GM21360 (cell line): ENCODE results near the gene BCAR1.
"Not testable (repeated sequence)": the region's sequence is repeated elsewhere in the genome, so short reads cannot be mapped to it uniquely, and the experiment has no call there.

Experiments
- ATAC-seq: cut with Tn5 transposase; IDR thresholded peaks from one replicate; pipeline ENCODE4 v1.9.1; 2021; ENCODE audit warnings: mild to moderate bottlenecking, moderate library complexity; ENCODE audit not compliant: unreplicated experiment

The BCAR1 gene

DNA sequence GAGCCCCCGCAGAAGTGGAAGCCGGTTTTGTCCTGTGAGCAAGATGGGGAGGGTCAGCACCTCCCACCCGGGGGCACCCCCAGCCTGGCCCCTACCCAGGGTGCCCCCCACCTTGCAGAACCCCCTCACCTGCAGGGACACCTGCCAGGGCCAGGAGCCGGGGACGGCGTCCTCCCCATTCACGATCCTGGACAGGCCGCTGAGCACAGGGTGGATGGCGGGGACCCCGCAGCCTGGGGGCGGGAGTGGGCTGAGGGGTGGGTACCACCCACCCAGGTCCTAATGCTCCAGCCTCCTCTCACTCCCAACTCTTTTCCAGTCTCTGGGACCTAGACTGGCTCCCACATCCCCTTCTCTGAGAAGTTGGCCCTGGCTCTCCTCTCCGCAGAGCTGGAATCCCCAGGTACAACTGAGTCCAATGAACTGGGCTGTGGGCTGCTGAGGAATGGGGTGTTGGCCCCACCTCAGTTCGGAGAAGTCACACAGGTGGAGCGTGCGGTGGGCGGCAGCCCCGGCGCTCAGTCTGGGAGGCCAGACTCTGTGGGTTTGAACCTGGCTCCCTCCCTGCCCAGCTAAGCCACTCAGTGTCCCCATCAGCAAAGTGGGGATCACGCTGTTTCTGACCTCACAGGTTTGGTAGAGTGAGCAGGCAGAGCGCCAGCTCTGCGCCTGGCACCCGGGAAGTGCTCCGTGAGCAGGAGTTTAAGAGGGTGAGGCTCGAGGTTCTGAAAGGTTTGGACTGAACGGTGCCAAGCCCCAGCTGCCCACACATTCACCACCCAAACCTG, 45.3 kb downstream of the BCAR1 start:
- ATAC-seq, result peak; percentile 25

DNA sequence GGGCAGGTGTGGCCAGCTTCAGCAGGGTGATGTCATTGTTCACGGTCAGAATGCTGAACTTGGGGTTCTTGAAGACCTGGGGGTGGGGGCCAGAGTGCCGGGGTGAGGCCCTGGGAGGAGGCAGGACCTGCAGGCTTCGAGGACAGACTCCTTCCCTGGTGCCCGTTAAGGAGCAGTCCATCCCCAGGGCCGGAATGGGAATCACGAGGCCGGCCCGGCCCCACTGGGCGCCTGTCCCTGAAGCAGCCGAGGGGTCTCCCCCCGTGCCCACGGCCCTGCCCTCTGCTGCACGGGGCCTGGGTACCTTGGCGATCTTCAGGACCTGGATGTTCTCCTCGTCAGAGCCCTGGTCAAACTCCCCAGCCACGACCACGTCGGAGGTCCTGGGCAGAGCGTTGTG, 46.0 kb downstream of the BCAR1 start:
- ATAC-seq, result not testable (repeated sequence)

DNA sequence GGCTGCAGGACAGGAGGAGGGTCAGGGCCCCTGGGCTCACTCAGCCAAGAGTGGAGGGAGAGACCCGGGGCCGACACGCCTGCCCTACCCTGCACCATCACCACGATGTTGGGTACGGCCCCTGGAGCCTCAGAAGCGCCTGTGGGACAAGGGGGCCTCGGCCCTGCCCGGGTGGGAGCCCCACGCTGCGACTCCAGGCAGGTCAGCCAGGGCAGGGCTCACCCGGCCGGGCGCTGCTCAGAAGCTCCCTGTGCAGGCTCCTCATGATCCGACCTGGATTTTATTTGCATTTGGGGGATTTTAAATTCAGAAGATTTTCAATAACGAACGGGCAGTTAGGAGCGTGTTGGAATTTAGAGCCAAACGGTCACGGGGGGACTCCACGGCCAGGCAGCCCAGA, 46.5 kb downstream of the BCAR1 start:
- not testable (repeated sequence) for ATAC-seq

DNA sequence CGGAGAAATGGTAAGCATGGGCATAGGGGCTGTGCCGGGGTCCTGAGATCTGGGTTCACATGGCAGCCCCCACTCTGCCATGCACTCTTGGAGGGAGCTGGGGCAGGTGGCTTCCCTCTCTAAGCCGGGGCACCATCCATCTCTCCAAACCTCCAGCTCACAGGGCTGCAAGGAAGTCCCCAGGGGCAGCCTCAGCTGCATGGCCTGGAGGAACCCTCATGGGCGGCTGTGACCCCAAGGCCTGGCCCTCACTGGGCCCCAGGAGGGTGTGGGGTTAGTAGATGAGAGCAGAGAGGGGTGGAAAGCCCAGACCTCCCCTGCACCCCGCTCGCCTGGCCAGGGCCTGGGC, 47.0 kb downstream of the BCAR1 start:
- no peak for ATAC-seq

DNA sequence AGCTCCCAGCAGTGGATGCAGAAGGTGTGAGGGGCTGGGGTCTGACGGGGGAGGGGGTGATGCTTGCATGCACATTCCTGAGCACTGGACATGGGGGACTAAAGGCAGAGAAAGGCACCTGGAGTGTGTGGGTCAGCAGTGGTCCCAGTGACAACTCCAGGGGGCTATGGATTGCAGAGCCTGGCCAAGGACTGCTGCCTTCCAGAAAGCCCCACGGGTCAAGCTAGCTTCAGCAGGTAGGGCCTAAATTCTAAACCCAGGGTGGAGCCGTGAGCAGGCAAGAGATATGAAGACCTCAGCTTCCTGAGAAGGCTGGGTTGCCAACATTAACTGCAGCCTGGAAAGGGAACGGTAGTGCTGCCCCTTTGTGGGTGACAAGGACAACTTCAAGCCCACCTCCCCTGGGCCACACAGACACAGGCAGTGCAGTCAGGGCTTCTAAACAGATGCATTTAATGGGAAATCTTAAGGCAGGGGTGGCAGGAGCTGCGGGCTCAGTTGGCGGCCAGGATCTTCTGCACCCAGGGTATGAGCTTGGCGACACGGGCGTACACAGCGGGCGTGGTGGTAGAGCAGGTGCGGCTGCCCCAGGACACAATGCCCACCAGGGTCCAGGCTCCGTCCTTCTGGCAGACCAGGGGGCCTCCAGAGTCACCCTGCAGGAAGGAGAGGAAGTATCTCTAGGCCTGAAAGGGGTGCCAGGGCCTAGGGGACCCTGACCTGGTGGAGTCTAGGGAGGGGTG, 47.6 kb downstream of the BCAR1 start:
- ATAC-seq, result no peak

DNA sequence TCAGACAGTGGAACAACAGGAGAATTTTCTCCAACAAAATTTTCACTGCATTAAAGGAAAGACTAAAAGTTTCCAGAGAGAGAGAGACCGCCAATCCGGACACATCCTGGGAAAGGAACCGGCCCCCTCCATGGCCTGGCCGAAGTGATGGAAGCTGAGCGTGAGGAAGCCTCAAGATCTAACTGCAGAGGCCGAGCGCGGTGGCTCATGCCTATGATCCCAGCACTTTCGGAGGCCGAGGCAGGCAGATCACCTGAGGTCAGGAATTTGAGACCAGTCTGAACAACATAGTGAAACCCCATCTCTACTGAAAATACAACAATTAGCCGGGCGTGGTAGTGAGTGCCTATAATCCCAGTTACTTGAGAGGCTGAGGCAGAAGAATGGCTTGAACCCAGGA, 48.3 kb downstream of the BCAR1 start:
- ATAC-seq, result no peak

DNA sequence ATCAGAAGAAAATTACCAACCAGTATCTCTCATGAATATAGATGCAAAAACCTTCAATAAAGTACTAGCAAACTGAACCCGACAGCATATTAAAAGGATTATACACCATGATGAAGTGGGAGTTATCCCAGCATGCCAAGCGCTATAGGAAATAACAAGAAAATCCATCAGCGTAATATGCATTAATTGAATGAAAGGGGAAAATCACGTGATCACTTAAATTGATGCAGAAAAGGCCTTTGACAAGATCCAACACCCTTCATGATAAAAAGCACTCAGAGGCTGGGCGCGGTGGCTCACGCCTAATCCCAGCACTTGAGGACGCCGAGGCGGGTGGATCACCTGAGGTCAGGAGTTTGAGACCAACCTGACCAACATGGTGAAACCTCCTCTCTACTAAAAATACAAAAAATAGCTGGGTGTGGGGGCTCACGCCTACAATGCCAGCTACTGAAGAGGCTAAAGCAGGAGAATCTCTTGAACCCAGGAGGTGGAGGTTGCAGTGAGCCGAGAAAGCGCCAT, 49.3 kb downstream of the BCAR1 start:
- no peak for ATAC-seq

DNA sequence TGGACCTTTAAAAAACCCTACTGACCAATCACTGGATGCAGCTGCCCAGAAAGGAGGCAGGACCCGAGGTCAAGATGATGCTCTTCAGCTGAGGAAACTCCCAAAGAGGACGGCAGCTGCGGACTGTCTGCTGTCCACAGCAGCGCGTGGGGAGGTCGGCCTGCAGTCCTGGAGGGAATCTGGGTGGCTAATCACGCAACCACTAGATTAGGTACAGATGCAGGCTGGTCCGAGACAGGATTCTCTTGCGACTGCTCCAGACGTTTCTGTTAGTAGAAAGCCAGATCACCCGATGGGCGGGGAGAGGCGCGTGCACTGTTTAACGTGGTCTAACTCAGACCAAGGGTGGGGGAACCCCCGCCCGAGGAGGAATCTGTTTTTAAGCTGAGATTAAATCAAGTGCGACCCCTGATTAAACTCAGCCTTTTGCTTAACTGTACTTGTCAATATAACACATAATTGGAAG, 53.3 kb downstream of the BCAR1 start:
- no peak for ATAC-seq

DNA sequence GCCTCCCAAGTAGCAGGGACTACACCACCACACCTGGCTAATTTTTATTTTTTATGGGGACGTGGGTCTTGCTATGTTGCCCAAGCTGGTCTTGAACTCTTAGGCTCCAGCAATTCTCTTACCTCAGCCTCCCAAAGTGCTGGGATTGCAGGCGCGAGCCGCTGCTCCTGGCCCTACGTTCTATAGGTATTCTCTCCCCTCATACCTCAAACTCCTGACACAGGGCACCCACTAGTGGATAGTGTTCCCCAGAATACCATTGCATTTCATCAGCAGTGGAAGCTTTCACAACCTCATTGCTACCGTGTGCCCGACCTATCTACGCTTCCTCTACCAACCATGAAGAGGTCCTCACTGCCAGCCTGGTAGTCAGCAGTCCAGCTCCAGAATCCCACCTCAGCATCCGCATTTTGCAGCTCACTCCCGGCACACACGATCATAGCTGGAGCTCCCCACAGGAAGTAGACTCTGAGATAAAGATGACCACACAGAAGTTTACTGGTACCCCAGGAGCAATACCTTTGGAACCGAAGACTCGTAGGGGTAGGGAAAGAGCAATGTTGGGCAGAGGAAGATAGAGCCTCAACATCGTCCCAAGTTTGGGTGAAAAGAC, 53.8 kb downstream of the BCAR1 start:
- no peak for ATAC-seq

DNA sequence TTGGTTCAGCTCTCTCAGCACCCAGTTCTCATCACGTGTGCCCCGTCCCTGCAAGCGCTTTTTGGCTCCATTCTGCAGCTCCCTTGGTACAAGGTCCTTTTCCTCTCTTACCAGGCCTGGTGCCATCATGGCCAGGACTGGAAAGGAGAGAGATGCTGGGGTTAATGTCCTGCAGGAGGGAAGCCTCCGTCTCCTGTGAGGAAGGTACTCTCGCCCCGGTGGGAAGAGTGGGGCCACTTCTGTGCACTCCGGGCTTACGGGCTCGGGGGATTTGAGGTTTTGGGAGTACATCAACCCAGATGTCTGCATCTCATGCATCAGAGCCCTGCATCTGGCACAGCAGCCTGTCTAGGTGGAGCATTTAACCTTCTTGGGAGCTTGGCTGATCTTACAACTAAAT, 54.6 kb downstream of the BCAR1 start:
- no peak for ATAC-seq

DNA sequence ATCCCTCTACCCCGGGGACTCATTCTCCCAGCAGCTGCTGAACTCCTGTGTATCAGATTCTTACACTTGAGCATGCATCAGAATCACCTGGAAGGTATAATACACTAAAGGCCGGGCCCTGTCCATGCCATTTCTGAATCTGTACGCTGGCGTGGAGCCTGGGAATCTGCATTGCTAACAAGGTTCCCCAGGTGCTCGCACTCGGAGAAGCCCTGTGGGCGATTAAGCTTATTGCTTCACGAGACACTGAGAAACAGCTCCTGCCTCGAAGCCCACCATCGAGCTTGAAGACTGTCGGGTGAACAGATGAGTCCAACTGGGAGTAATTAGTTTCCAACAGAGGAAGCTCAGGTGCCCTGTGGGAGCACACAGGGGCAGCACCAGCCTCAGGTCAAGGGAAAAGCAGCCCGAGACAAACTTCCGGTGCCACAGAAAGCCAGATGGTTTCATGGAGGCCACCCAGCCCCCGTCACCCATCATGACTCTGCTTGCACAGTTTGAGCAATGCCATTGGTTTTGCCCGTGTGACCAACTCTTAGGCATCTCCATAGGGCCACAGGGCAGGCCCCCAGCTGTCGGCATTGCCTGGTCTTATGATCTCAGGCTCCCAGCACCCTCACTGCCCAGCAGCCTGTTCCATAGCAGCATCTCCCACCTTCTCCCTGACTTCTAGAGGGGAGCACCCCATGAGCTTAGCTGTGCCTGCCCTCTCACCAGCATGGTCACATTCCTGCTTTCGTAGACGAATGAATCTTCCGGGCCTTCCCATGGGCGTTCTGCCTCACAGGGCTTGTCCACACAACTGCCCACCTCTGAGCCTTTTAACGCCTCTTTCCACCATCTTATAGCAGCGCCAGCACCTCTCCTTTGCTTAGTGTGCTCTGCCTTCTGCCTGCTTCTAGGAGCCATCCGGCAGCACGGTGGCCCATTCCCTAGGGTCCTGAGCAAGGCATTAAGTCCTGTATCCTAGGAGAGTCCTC, 55.3 kb downstream of the BCAR1 start:
- no peak for ATAC-seq

DNA sequence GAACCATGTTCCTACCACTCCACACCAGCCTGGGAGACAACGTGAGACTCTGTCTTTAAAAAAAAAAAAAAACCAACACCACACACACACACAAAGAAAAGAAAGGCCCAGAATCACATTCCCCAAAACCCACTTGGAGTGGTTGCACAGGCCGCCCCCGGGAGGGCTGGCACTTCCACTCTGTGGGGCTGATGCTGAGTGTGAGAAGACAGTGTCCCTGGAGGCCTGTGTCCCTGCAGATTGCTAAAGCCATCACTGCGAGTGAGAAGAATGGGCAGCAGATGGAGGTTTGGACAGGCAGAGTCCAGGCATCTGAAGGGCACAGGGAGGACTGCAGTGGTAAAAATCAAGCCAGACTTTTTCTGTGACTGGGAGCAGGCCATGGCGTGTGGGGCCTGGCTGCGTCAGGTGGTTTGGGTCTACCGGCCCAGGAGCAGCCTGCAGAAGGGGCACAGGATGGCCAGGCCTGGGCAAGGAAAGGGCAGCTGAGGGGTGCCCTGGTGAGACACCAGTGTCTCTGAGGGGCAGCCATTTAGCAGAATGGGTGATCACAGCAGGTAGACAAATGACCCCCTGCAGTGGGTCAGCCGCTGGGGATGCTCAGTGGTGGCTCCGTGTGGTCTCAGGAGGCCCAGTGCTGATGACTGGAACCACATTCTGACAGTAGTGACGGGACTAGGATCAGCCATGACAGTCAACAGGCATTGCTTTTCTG, 57.5 kb downstream of the BCAR1 start:
- ATAC-seq, result no peak

DNA sequence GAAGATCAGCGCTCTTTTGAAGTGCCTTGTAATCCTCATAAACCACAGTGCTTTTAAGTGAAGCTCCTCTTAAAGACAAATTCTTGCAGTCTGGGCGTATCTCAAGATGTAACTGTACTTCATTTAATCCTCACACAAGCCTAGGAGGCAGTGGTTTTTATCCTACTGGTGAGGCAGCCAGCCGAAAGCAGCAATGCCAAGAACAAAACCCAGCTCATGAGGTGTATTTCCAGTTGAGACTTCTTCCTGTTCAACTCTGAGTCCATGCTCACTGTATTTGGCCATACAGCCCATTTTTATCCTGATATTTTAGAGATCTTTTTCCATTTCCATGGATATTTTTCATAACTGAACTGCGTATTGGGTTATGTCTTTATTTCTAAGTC, 58.2 kb downstream of the BCAR1 start:
- ATAC-seq, result no peak

DNA sequence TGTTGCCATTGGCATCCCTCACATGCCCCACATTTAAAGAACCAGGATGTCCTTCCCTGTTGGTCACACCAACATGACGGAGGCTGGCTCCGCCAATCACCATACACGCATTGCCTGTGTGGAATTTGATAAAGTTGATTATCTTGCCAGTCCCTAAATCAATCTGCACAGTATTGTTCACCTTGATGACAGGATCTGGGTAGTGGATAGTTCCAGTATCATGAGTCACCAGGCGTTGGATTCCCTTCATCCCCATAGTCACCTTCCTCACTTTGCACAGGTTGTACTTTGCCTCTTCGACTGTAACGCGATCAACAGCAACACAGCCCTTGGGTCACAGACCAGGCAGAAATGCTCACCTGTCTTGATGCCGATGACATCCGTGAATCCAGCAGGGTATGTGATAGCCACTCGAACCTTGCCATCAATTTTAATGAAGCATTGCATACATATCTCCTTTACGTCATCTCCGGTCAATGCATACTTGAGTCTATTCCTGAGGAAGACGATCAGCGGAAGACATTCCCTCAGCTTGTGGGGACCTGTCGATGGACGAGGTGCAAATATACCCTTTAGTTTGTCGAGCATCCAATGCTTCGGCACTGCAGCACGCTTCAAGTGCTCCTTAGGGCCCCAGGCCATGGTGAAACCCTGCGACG, 58.7 kb downstream of the BCAR1 start:
- no peak for ATAC-seq

DNA sequence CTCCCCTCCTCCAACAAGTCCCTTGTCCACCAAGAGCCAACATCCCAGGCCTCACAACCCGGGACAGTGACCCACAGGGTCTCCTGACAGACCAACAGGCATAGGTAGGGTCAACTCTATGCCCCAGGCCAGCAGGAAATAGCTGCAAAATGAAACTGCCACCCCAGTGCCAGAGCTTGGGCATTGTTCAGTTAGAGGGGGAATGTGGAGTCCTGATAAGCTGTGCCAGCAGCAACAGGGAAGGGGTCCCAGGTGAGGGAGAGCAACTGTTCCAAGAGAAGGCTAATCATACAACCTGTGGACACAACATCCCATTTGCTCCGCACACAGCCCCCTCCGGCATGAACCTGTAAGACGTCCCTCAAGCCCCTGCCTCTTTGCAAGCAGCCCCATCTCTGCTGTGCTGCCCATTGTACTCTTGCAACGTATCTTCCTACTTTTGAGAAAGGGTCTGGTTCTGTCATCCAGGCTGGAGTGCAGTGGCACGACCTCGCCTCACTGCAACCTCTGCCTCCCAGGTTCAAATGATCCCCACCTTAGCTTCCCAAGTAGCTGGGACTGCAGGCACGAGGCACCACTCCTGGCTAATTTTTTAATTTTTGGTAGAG, 61.7 kb downstream of the BCAR1 start:
- no peak for ATAC-seq

DNA sequence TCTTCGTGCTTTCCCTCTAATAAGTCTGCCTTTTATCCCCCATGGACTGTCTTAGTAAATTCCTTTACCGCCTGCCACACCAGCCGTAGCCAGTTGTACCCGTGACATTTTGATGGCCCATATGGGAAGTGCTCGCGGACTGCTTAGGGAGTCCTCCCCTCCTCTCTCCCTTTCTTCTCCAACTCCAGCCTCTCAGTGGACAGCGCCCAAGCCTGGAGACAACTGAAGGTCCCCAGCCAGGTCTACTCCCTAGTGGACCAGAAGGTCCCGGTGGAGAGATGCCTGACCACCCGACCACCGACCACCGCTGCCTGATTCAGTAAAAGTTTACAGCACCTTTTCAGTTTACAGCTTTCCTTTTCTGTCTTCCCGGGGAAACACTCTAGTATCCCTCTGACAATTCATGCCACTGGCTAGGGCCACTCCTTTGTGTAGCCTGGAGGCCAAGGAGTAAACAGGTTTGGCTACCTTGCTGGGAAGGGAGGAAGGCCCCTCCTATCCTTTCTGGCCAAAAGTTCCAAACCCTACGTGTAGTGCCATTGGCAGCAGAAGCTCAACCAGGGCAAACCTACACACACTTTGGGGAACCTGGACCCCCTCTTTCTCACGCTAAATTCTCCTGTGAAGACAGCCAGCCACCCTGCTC, 62.5 kb downstream of the BCAR1 start:
- no peak for ATAC-seq

DNA sequence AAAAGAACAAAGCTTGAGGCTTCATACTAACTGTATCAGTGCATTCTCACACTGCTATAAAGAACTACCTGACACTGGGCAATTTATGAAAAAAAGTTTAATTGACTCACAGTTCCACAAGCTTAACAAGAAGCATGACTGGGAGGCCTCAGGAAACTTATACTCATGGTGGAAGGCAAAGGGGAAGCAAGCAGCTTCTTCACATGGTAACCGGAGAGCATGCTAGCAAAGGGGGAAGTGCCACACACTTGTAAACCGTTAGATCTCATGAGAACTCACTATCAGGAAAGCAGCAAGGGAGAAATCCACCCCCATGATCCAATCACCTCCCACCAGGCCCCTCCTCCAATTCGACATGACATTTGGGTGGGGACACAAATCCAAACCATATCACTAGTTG, 69.8 kb downstream of the BCAR1 start:
- no peak for ATAC-seq

DNA sequence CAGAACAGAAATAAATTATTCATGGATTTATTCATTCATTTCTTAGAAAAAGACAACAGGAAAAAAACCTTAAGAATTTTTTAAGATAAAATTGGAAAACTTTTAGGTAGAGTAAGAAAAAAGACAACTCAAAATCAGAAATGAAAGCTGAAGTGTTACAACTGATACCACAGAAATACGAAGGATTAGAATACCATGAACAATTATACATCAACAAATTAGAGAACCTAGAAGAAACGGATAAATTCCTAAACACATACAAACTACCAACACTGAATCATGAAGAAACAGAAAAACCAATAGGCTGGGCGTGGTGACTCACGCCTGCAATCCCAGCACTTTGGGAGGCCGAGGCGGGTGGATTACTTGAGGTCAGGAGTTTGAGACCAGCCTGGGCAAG, 72.2 kb downstream of the BCAR1 start:
- ATAC-seq, result no peak
